Measurements from ENCODE around the gene FKBP3. TPM values are rescaled to one million over a fixed set of nuclear protein-coding genes. Genes with fewer than 3 reads are reported as not detected.
"Not testable (repeated sequence)": the region's sequence is repeated elsewhere in the genome, so short reads cannot be mapped to it uniquely, and the experiment has no call there.

FKBP3 gene
- 10 to 100 TPM; 24.2 to 89.0 (median 47.8) TPM for polyA plus RNA-seq

DNA sequence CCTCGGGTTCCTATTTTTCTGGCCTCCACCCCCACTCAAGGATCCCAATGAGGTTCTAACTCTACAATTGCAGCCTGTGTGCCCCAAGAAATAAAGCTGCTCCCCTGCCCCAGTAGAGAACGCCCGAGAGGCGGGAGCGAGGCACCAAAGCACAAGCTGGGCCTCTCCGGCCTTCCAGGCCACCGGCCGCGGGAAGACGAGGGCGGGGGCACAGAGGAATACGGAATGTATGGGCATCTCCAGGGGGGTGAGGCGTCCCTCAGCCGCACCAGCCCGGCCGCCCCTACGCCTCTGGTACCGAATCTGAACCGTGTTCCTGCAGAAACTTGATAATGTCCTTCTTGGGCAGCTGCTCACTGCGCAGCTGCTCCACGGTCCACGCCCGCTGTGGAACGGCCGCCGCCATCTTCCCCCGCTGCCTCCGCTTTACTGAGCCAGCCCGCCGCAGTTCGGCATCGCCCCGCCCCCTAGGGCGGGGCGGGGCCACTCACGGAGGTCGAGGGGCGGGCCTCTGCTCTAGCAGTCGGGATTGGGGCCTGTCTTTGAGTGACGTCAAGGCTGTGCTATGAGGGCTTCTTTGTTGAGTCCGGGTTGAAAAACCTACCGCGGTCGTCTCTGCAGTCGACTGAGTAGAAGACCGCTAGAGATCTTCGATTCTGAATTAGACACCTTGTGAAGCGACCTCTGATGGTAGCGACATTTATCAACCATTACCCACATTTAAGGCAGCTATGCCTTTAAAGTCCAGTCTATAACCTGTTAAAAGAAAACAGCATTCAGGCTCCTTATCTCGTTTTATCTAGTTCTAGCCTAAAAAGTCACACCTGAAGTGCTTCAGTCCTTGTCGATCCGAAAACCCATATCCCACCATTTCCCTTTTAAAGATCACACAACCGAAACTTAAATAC lies at the start of gene FKBP3:
TSS of gene FKBP3 (minus strand) at position 431 of the 908 bp plus-strand sequence. CDS start at position 406, 25 bp downstream.
- 0 to 1% (median 1%) methylated on average over 50 to 53 of the region's 53 CpGs for WGBS, 3 donors
- H3K27ac ChIP-seq (ENCODE audit: low read depth, low read length), result no peak within 1 kb of the TSS

DNA sequence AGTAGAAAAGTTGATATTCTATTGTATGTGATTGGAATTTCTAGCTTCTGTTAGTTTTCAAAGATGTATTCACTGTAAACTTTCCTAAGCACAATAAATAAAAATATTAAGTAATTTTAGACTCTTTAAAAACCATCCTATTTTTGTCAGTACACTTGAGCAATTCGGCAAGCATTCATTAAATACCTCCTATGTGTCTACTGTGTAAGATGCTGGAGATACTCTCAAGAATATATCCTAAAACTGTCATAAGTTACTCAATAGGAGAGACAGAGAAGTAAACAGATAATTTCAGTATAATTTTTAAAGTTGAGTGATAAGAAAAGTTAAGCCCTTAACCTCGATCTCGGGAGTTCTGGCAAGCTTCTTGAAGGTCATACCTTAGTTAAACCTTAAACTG lies 47.5 kb upstream of the FKBP3 start:
- no peak overlapping the region for H3K27ac ChIP-seq (ENCODE audit: low read depth, low read length)
- 46 to 85% (median 85%) methylated on average over 3 of the region's 3 CpGs for WGBS, 3 donors

DNA sequence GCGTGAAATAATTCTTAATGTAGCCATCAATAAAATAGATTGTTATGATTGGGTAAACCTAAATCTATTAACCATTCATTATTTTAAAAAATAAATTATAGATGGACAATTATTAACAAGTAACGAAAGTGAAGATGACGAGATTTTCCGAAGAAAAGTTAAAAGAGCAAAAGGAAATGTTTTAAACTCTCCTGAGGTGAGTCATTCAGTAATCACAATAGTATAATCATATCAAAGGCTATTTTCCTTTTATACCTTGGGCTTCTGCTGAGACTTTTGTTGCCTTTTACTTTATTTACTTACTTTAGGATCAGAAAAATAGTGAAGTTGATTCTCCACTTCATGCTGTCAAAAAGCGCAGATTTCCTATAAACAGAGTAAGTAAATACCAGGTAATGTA lies 47.0 kb upstream of the FKBP3 start:
- WGBS, 3 donors, result 93 to 97% (median 97%) methylated on average over 5 of the region's 5 CpGs
- no peak overlapping the region for H3K27ac ChIP-seq (ENCODE audit: low read depth, low read length)

- H3K27ac ChIP-seq (ENCODE audit: low read depth, low read length), result no peak overlapping the region
- 59 to 87% (median 63%) methylated on average over 5 of the region's 5 CpGs for WGBS, 3 donors
These were observed 42.8 kb upstream of the FKBP3 start for GRCh38 chr14:45177076-45177475.

DNA sequence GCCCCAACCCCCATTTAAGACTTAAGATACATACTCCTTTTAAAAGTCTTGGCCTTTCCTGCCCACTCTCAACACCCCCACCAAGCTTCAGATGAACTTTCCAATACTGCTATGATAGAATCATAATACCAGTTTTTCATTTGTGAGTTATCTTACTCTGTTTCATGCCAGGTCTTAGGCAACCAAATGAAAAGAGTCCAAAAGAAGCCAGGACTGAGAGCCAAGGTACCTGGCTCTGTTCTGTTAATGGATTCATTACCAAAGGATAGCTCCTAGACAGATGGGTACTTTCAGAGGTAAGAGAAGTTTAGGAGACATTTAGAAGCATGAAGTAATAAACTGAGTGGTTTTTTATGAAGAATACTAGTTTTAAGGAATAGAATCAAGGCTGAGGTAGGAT lies 35.6 kb upstream of the FKBP3 start:
- no peak overlapping the region for H3K27ac ChIP-seq (ENCODE audit: low read depth, low read length)

DNA sequence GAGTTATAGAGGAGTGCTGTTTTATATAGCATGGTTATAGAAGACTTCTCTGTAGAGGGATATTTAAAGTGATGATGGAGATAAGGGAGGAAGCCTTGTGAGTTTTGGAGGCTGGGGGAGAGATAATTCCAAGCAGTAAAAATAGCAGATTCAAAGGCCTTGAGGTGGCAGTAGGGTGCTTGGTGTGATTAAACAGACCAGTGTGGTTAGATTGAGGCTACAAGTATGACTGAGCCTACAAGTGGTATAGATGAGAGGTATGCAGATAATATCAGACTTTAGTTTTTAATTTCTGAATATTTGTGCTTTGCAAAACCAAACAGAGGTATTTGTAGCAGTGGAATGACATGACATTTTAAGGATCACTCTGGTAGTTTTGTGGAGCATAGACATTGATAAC lies 21.8 kb upstream of the FKBP3 start:
- H3K27ac ChIP-seq (ENCODE audit: low read depth, low read length), result no peak overlapping the region

DNA sequence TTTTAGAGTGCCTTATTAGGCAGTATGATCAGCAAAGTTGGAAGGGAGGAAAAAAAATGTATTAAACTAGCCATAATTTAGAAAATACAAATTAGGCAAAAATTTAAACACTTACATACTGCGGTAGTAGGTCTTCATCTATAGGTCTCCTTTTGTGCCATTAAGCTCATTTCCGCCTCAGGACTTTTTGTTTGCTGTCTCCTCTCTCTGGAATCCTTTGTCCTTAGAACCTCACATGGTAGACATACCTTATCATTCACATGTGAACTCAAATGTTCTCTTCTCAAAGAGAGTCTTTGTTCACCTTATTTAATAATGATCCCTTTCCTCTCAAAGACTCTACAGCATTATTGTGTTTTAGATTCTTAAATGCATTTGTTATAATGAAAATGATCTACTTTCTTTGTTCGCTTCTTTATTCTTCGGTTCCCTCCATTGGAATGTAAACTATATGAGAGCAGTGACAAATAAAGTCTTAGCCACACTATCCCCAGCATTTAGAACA lies 16.2 kb upstream of the FKBP3 start:
- 97 to 99% (median 99%) methylated on average over 4 of the region's 4 CpGs for WGBS, 3 donors
- no peak overlapping the region for H3K27ac ChIP-seq (ENCODE audit: low read depth, low read length)

DNA sequence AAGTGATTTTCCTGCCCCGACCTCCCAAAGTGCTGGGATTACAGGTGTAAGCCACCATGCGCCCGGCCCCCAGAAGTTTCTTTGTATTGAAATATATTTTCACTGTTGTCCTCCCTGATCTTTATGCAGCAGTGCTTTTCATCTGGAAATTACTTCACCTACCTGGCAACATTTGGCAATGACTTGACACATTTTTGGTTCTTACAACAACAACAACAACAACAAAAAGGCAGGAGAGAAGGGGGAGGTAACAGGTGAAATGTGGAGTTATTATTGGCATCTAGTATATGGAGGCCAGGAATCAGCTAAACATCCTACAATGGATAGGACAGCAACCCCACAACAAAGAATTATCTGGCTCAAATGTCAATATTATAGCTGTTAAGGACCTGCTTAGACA lies 15.3 kb upstream of the FKBP3 start:
- H3K27ac ChIP-seq (ENCODE audit: low read depth, low read length), result no peak overlapping the region
- WGBS, 3 donors, result 95 to 99% (median 97%) methylated on average over 3 of the region's 3 CpGs

GRCh38 chr14:45145214-45145613 lies 10.9 kb upstream of the FKBP3 start:
- 83 to 91% (median 91%) methylated on average over 3 of the region's 3 CpGs for WGBS, 3 donors
- H3K27ac ChIP-seq (ENCODE audit: low read depth, low read length), result no peak overlapping the region

- H3K27ac ChIP-seq (ENCODE audit: low read depth, low read length), result no peak overlapping the region
These were observed 10.4 kb upstream of the FKBP3 start for GRCh38 chr14:45144658-45145057.

GRCh38 chr14:45142083-45142482 lies 7.8 kb upstream of the FKBP3 start:
- WGBS, 3 donors, result 77 to 95% (median 86%) methylated on average over 8 of the region's 8 CpGs
- not testable (repeated sequence) for H3K27ac ChIP-seq (ENCODE audit: low read depth, low read length)

DNA sequence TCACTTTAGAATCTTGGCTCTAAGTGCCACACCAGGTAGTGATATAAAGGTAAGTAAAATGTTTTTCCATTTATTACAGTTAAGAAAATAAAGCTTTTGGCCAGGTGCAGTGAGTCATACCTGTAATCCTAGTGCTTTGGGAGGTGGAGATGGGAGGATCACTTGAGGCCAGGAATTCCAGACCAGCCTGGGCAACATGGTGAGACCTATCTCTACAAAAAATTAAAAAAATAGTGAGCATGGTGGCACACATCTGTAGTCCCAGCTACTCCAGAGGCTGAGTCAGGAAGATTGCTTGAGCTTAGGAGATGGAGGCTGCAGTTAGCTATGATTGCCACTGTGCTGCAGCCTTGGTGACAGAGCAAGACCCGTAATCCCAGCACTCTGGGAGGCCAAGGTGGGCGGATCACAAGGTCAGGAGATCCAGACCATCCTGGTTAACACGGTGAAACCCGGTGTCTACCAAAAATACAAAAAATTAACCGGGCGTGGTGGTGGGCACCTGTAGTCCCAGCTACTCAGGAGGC lies 6.4 kb upstream of the FKBP3 start:
- no peak overlapping the region for H3K27ac ChIP-seq (ENCODE audit: low read depth, low read length)
- WGBS, 3 donors, result 95 to 98% (median 97%) methylated on average over 6 of the region's 6 CpGs

DNA sequence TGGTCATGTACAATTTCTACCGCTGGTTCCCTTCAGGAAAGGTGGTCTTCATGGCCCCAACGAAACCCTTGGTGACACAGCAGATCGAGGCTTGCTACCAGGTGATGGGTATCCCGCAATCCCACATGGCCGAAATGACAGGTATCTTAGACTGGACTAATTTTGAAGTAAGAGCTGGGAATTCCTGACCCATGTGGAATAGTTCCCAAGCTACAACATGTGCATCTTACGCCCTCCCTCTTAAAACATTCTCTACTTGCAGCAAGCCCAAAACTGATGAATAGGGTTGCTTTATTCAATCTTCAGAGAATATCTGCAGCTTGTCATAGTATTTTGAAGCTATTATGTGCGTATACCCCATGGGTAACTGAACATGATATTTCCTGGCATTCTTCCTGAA lies 2.1 kb upstream of the FKBP3 start:
- WGBS, 3 donors, result 0 to 2% (median 1%) methylated on average over 7 of the region's 7 CpGs
- no peak overlapping the region for H3K27ac ChIP-seq (ENCODE audit: low read depth, low read length)

- WGBS, 3 donors, result 0 to 1% (median 0%) methylated on average over 48 of the region's 48 CpGs
- no peak within 1 kb of the TSS for H3K27ac ChIP-seq (ENCODE audit: low read depth, low read length)
These were observed 1.5 kb upstream of the FKBP3 start, which contains the start of gene FANCM for GRCh38 chr14:45135659-45136395. TSS of gene FANCM (plus strand) at chr14:45135930. CDS start at chr14:45136032, 102 bp downstream.

DNA sequence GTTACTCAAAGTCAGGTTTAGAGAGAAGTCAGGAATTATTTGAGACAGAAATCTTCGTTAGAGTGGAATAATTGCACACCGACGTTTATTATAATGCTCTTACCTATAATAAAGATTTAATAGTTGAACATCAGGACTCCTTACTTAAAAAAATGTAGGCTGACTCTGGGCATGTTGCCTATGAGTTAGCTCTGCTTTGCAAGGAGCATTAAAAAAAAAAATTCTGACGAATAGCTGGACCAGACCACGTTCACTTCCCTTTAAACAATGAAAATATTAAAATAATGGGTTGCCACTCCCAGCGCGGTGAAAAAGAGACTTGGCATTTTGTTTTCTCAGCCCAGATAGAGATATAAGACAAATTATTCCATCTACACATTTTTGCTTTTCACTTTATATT lies 875 bp upstream of the FKBP3 start:
- no peak overlapping the region for H3K27ac ChIP-seq (ENCODE audit: low read depth, low read length)
- 0 to 1% (median 1%) methylated on average over 7 of the region's 7 CpGs for WGBS, 3 donors

- 0 to 2% (median 1%) methylated on average over 9 of the region's 9 CpGs for WGBS, 3 donors
- H3K27ac ChIP-seq (ENCODE audit: low read depth, low read length), result no peak overlapping the region
These were observed 614 bp downstream of the FKBP3 start for GRCh38 chr14:45133683-45134050.

- 41 to 94% (median 66%) methylated on average over 1 of the region's 1 CpG for WGBS, 3 donors
- no peak overlapping the region for H3K27ac ChIP-seq (ENCODE audit: low read depth, low read length)
These were observed 5.2 kb downstream of the FKBP3 start for GRCh38 chr14:45128963-45129629.

DNA sequence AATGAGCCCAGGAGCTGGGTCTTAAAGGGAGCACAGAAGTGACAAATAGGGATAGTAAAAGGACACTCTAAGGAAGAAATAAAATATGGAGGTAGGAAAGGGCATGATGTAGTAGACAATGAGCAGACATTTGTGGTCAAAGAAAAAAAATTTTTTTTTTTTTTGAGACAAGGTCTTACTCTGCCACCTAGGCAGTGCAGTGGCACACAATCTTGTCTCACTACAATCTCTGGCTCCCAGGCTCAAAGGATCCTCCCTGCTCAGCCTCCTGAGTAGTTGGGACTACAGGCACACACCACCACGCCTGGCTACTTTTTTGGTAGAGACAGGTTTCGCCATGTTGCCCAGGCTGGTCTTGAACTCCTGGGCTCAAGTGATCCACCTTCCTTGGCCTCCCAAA lies 8.5 kb downstream of the FKBP3 start:
- WGBS, 3 donors, result 95 to 98% (median 97%) methylated on average over 2 of the region's 2 CpGs
- H3K27ac ChIP-seq (ENCODE audit: low read depth, low read length), result no peak overlapping the region

DNA sequence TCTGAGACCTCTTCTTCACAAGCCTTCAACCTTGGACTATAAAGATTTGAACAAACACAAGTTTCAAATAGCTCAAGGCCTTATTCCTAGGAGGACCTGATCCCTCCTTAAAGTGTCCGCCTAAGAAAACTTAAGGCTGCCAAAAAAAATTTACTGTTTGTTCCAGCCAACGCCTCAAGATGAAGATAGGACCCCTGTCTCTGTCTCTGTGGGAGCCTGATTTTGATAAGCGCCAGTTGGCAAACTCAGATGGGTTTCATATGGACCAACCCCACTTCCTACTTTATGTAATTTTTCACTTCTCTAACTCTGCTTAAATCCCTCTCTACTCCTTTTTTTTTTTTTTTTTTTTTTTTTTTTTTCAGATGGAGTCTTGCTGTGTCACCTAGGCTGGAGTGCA lies 11.0 kb downstream of the FKBP3 start:
- WGBS, 3 donors, result 94 to 95% (median 95%) methylated on average over 3 of the region's 3 CpGs
- H3K27ac ChIP-seq (ENCODE audit: low read depth, low read length), result no peak overlapping the region
